GM21447 (cell line): Measurements from ENCODE around the gene SPNS3.

Experiments used
- ATAC-seq: cut with Tn5 transposase; IDR thresholded peaks from one replicate; pipeline ENCODE4 v1.9.1; 2021; ENCODE audit not compliant: unreplicated experiment

Gene SPNS3

GRCh38 chr17:4487820-4488716 lies 54.3 kb downstream of the SPNS3 start:
- no peak for ATAC-seq

- ATAC-seq = no peak
Observed at GRCh38 chr17:4488989-4489595, 55.4 kb downstream of the SPNS3 start.

- ATAC-seq = no peak
Observed at GRCh38 chr17:4490109-4490591, 56.4 kb downstream of the SPNS3 start.

DNA sequence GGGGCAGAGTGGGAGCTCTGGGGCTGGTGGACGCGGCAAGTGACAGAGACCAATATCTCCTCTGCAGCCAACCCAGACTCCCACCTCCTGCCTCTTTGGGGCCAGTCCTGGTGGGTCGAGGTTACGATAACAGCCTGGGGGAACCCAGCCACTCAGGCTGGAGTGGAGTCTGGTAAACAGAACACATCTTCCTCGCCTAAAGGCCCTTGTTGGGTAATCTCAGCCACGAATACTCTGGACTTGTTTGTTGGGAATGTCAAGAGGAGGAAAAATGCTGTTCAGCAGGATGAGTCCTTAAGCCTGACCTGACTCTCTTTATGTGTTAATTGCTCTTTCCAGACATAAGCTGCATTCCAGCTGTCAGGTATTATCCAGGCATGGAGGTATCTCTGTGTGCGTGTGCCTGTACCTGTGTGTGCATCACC lies 56.9 kb downstream of the SPNS3 start:
- ATAC-seq = no peak

DNA sequence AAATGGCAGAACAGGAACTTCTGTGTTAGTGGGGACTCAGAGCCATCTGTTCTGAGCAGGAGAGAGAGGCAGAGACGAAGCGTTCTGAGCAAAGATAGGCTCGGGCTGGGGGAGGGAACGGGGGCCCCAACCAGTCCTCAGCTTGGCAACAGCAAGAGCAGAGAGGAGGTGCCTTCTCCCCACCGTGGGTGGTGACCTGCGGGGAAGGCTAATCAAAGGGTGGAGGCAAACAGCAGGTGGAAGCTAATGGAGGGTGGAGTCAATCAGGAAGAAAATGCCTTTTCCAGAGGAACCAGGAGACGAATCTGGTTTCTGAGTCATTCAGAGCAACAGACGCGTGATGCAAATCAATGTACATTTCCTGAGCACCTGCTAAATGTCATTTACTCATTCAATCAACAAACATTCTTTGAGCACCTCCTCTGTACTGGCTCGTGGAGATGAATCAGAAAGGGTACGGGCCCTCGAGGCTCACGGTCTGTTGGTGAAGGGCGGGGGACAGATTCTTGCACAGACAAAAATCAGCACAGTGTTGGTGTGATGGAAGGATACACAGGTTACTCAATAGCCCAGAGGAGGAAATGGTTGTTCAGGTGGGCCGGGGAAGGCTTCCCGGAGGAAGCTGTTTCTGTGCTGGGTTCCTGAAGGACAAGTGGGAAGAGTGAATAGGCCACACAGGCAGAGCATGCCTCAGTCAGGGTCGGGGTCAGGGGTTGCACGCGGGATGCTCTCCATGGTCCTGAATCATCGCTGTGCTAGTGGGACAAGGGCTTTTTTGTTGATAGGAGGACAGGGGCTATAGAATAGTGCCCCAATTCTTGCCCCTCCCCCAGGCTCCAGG lies 59.2 kb downstream of the SPNS3 start:
- no peak for ATAC-seq

DNA sequence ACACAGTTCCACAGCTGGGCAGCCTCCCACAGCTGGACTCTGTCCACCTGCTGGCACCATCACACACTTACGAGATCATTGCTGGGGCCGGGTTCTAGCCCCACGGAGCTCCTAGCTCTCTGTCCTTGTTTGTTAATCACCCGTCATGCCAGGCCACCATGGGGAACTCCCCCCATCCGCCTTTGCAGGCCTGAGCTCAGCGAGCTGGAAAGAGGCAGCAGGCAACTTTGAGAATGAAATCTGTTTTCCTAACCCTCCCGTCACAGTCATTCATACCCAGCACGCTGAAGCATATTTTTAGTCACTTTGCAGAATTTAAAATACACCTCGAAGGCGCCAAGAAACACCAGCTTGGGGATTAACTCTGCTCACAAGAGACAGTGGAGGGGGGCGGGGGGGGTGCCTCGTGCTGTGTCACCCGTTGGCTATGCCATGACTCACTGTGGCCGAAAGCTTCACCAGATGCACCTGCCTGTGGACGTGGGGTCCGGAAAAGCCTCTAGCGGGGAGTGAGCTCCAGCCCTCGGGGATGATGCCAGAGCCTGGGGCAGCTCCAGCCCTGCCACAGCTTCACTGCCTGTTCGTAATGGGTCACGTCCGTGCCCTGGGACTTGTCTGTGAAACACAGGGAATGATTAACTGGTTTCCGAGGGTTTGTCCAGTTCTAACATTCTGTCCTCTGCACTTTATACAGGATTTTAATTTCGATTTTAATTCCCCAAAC lies 63.5 kb downstream of the SPNS3 start:
- no peak for ATAC-seq

DNA sequence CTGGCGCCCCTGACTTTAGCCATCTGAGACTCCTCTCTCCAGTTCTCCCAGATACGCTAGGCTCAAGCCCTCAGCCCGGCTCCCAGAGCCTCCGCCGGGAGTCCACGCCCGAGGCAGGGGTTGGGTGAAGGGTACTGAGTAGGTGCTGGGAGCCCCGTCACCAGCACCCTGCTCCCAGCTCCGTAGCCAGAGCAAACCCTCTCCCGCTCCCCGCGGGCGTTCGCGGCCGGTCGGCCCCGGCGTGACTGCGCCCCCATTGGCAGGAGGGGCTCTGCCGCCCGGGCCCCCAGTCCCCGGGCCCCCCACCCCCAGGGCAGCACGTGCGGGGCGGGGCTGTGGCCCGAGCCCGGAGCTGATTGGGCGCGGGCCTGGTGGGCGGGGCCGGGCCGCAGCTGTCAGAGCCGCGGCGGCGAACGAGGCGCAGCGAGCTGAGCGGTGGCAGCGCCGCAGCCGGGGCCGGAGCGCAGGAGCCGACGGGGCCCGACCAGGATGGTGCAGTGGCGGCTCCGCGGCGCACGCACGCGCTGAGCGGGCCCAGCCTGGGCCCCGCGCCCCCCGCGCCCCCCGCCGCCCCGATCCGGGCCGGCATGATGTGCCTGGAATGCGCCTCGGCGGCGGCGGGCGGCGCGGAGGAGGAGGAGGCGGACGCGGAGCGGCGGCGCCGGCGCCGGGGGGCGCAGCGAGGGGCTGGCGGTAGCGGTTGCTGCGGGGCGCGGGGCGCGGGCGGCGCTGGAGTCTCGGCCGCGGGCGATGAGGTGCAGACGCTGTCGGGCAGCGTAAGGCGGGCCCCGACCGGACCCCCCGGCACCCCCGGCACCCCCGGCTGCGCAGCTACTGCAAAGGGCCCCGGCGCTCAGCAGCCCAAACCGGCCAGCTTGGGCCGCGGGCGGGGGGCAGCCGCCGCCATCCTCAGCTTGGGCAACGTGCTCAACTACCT lies 65.0 kb downstream of the SPNS3 start, which contains the start of gene SPNS2:
Gene SPNS2 (plus strand): TSS at position 421 of the 937 bp plus-strand sequence. CDS start 167 bp downstream, at position 588.
- no peak for ATAC-seq

GRCh38 chr17:4499431-4500190 lies 65.9 kb downstream of the SPNS3 start:
- ATAC-seq = no peak

- no peak for ATAC-seq
Observed at GRCh38 chr17:4500191-4500571, 66.4 kb downstream of the SPNS3 start.

GRCh38 chr17:4501295-4501949 lies 67.7 kb downstream of the SPNS3 start:
- no peak for ATAC-seq

GRCh38 chr17:4502466-4503154 lies 68.9 kb downstream of the SPNS3 start:
- no peak for ATAC-seq

GRCh38 chr17:4503283-4504025 lies 69.7 kb downstream of the SPNS3 start:
- ATAC-seq = no peak

DNA sequence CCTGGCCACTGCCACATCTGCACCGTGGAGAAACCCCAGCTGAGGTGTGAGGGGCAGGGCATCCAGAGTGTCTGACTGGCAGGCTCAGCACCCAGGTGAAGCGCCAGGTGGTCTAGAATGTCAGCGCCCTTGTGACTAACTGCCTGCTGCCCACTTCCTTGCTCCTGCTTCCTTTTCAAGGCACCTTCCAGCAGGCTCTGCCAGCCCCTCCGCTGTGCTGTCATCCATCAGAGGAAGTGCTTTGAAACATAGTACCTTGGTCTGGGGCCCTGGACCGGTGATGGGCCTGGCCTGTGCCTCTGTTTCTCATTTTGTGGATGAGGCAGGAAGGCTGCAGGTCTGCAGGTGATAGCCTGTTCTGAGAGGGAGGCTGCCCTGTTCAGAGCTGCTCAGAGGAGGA lies 70.4 kb downstream of the SPNS3 start:
- ATAC-seq = no peak

DNA sequence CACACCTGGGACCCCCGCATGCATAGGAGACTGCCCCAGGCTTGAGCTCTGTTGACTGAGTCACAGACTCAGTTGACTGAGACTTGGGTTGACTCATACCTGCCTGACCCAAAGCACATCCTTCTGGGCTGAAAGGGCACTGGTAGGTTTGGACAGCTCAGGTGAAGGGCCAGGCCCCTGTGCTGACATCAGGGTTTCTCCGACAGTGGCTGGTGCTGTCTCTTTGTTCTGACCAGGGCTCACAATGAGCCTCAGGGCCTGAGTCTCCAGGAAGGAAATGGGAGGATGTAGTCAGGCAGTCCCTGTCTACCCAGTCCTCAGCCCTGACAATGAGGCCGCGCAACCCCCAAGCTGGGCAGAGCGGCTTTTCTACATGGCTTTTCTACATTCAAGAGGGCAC lies 71.4 kb downstream of the SPNS3 start:
- no peak for ATAC-seq

DNA sequence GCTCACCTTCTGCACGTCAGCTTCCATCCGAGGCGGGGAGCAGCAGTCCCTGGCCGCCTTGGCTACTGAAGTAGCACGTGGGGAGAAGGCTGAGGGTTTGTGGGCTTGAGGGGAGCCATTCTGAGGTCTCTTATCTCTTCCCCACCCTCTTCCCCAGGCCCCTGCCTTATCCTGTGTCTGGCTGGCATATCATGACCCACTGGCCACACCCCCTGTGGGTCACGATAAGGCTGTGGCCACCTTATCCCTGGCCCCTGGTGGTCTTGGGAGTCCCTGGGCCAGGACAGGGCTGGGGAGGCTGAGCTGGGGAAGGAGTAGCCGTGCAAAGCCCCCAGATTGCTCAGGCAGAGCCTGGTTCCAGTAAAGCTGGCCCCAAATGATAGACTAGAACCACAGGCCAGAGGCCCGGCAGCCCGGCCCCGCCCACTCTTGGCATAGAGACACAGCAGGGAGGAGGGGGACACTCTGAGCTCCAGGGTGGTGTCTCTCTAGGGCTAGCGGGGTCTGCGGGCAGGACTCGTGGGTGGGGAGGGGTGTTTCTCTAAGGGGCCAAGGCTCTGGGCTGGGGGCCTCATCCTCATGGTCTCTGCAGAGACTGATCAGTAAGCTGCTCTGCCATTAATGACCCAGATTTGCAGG lies 72.6 kb downstream of the SPNS3 start:
- ATAC-seq = no peak

GRCh38 chr17:4506892-4507291 lies 73.2 kb downstream of the SPNS3 start:
- ATAC-seq = no peak
